Neural progenitor cell (in vitro differentiated cells): ENCODE data around the gene PAEP. TPM values are rescaled to one million over a fixed set of nuclear protein-coding genes. Genes with fewer than 3 reads are reported as not detected.

Source experiments
- DNase-seq: peaks from one replicate; pipeline ENCODE4 v3.0.0-alpha.2; 2016; ENCODE audit warnings: low spot score
- H2AFZ ChIP-seq: fragments of 200-600 bp; sonication (generic); replicated peaks from 2 replicates; pipeline ENCODE4 v1.6.1; 2016; ENCODE audit warnings: antibody characterized with exemption
- H3F3A ChIP-seq: fragments of 200-600 bp; sonication (generic); 2 replicates; pipeline ENCODE4 v1.6.1; 2016; ENCODE audit warnings: antibody characterized with exemption, low read depth
- H3K27ac ChIP-seq: fragments of 200-600 bp; sonication (generic); 2 replicates; pipeline ENCODE4 v1.5.1; 2016; ENCODE audit warnings: mild to moderate bottlenecking
- H3K27me3 ChIP-seq: fragments of 200-600 bp; sonication (generic); 2 replicates; pipeline ENCODE4 v1.6.1; 2016; ENCODE audit warnings: mild to moderate bottlenecking, moderate library complexity
- H3K36me3 ChIP-seq: fragments of 200-600 bp; sonication (generic); 2 replicates; pipeline ENCODE4 v1.5.1; 2016
- H3K4me1 ChIP-seq: fragments of 200-600 bp; sonication (generic); 2 replicates; pipeline ENCODE4 v1.6.1; 2016; ENCODE audit warnings: mixed run types
- H3K4me2 ChIP-seq: fragments of 200-600 bp; sonication (generic); 2 replicates; pipeline ENCODE4 v1.6.1; 2016
- H3K4me3 ChIP-seq: fragments of 200-600 bp; sonication (generic); 2 replicates; pipeline ENCODE4 v1.5.1; 2016
- H3K79me2 ChIP-seq: fragments of 200-600 bp; sonication (generic); 2 replicates; pipeline ENCODE4 v1.6.1; 2016; ENCODE audit warnings: low read depth
- H3K9ac ChIP-seq: fragments of 200-600 bp; sonication (generic); 2 replicates; pipeline ENCODE4 v1.6.1; 2016
- H3K9me3 ChIP-seq: fragments of 200-600 bp; sonication (generic); 2 replicates; pipeline ENCODE4 v1.5.1; 2016; ENCODE audit warnings: low read depth
- H4K20me1 ChIP-seq: fragments of 200-600 bp; sonication (generic); 2 replicates; pipeline ENCODE4 v1.6.1; 2016; ENCODE audit warnings: low read depth
- H3K27ac Mint-ChIP-seq: 3 replicates; pipeline ENCODE4 v1.8.0; 2021; ENCODE audit warnings: mixed read lengths
- H3K27me3 Mint-ChIP-seq: 2 replicates; pipeline ENCODE4 v1.8.0; 2022; ENCODE audit warnings: low read depth, mild to moderate bottlenecking, inconsistent platforms, moderate library complexity, mixed read lengths; ENCODE audit not compliant: insufficient read depth
- H3K36me3 Mint-ChIP-seq: 3 replicates; pipeline ENCODE4 v1.8.0; 2021; ENCODE audit warnings: mixed read lengths
- H3K4me1 Mint-ChIP-seq: 3 replicates; pipeline ENCODE4 v1.8.0; 2021; ENCODE audit warnings: mixed read lengths
- H3K4me3 Mint-ChIP-seq: 3 replicates; pipeline ENCODE4 v1.8.0; 2021; ENCODE audit warnings: mild to moderate bottlenecking, moderate library complexity, mixed read lengths
- H3K9me3 Mint-ChIP-seq: 3 replicates; pipeline ENCODE4 v1.8.0; 2020; ENCODE audit warnings: mixed read lengths
- EZH2 ChIP-seq: fragments of 200-600 bp; sonication (generic); IDR thresholded peaks from 2 replicates; pipeline ENCODE4 v1.6.1; 2017; ENCODE audit warnings: antibody characterized with exemption, mild to moderate bottlenecking, moderate library complexity
- EZH2phosphoT487 ChIP-seq: fragments of 200-600 bp; sonication (generic); IDR thresholded peaks from 2 replicates; pipeline ENCODE4 v1.6.1; 2017; ENCODE audit warnings: antibody characterized with exemption
- total RNA-seq: library from RNA; depleted of rRNA; stranded (reverse); fragments of >200 nt; gene quantifications from 2 replicates; pipeline ENCODE4 v1.2.3, GENCODE V29; 2015; ENCODE audit warnings: low replicate concordance
- TF ChIP-seq, protein P1 (sequence below): fragments of 200-600 bp; sonication (generic); IDR thresholded peaks from 2 replicates; pipeline ENCODE4 v1.5.1; 2017; ENCODE audit warnings: antibody characterized with exemption, mild to moderate bottlenecking

The PAEP gene
- total RNA-seq, 1 donor from 2014 or later = not detected

DNA sequence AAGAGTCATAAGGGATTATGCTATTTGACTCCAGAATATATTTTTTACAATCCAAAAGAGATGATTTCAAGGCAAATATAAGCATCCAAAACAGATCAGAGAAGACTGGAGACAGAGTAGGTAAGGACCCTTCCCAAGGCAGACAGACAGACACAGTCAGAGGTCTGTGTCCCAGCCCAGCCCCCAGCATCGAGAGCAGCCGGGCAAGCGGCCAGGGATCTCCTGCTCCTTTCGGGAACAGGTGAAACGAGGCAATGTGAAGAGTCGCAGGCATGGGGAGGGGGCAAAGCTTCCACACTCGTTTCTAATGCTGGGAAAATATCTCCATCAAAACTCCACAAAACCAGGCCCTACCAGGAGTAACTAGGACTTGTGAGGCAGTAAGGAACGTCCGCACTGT is 5.8 kb downstream of the PAEP start:
- peaks cover 9% of the 10 kb centered on the region for H3K27me3 Mint-ChIP-seq
- H3K4me1 ChIP-seq = no peaks in the 10 kb centered on the region
- H3K79me2 ChIP-seq = no peaks in the 10 kb centered on the region
- no peaks in the 10 kb centered on the region for H3K4me1 Mint-ChIP-seq
- no peak for DNase-seq
- TF ChIP-seq, protein P1, sequence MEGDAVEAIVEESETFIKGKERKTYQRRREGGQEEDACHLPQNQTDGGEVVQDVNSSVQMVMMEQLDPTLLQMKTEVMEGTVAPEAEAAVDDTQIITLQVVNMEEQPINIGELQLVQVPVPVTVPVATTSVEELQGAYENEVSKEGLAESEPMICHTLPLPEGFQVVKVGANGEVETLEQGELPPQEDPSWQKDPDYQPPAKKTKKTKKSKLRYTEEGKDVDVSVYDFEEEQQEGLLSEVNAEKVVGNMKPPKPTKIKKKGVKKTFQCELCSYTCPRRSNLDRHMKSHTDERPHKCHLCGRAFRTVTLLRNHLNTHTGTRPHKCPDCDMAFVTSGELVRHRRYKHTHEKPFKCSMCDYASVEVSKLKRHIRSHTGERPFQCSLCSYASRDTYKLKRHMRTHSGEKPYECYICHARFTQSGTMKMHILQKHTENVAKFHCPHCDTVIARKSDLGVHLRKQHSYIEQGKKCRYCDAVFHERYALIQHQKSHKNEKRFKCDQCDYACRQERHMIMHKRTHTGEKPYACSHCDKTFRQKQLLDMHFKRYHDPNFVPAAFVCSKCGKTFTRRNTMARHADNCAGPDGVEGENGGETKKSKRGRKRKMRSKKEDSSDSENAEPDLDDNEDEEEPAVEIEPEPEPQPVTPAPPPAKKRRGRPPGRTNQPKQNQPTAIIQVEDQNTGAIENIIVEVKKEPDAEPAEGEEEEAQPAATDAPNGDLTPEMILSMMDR = no peak
- no peak for TF ChIP-seq EZH2
- no peak for TF ChIP-seq EZH2phosphoT487
- no peak overlapping the region for H3K9ac ChIP-seq
- no peak overlapping the region for H3K27ac ChIP-seq
- H3K4me2 ChIP-seq = no peak overlapping the region
- H3K36me3 Mint-ChIP-seq = no peaks in the 10 kb centered on the region
- no peaks in the 10 kb centered on the region for H3K36me3 ChIP-seq
- H3K9me3 ChIP-seq = no peaks in the 10 kb centered on the region
- H3K27me3 ChIP-seq = no peaks in the 10 kb centered on the region
- H3K27ac Mint-ChIP-seq = no peak overlapping the region
- no peaks in the 10 kb centered on the region for H3F3A ChIP-seq
- no peak overlapping the region for H3K4me3 Mint-ChIP-seq
- peaks cover 9% of the 10 kb centered on the region for H3K9me3 Mint-ChIP-seq
- H2AFZ ChIP-seq = no peak overlapping the region
- no peak overlapping the region for H3K4me3 ChIP-seq
- no peaks in the 10 kb centered on the region for H4K20me1 ChIP-seq

DNA sequence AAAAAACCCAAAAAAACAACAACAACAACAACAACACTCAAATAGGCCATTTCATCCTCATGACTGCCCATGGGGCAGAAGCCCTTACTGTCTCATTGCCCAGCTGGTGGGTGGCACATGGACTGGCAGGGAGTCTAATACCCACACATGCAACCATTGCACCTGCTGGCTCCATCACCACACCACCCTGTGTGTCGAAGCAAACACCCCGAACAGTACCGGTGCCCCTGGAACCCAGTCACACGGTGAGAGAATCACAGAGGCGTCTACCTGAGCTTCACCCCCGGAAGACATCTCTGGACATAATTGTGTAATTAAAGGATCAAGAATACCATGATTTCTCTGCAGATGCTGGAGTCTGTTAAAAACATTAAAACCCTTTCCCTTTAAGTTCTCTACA is 6.5 kb downstream of the PAEP start:
- Mint-ChIP-seq H3K27me3 (peaks cover 9% of the 10 kb centered on the region), H3K4me1 (no peaks in the 10 kb centered on the region), H3K4me3 (no peak overlapping the region), H3K9me3 (peaks cover 9% of the 10 kb centered on the region), H3K36me3 (no peaks in the 10 kb centered on the region), H3K27ac (no peak overlapping the region)
- H2AFZ ChIP-seq = no peak overlapping the region
- no peaks in the 10 kb centered on the region for H3K36me3 ChIP-seq
- H3K4me2 ChIP-seq = no peak overlapping the region
- no peaks in the 10 kb centered on the region for H3F3A ChIP-seq
- no peaks in the 10 kb centered on the region for H3K27me3 ChIP-seq
- H3K4me3 ChIP-seq = no peak overlapping the region
- H3K9ac ChIP-seq = no peak overlapping the region
- no peaks in the 10 kb centered on the region for H3K79me2 ChIP-seq
- H3K9me3 ChIP-seq = no peaks in the 10 kb centered on the region
- H3K27ac ChIP-seq = no peak overlapping the region
- no peaks in the 10 kb centered on the region for H3K4me1 ChIP-seq
- TF ChIP-seq EZH2 = no peak
- no peak for TF ChIP-seq EZH2phosphoT487
- TF ChIP-seq, protein P1 = no peak
- no peak for DNase-seq
- H4K20me1 ChIP-seq = no peaks in the 10 kb centered on the region

DNA sequence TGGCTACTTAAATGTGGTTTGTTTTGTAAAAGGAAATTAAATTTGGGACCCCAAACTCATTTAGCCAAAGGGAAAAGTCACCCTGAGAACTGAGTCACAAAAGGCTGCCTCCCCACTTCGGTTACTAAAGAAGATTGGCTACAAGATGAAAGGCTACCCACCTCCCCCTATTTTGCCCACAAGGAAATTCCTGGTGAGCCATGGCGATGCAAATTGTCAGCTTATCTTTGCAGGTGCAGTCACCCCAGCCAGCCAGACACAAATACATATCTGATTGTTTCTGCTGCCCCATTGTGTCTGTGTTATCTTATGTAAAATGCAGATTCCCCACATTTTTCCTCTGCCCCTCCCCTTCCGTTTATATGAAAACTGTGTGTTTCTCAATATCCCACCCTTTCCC is 8.9 kb downstream of the PAEP start:
- no peaks in the 10 kb centered on the region for H4K20me1 ChIP-seq
- no peaks in the 10 kb centered on the region for H3K4me1 Mint-ChIP-seq
- no peaks in the 10 kb centered on the region for H3K27me3 ChIP-seq
- no peak overlapping the region for H3K4me3 ChIP-seq
- no peak overlapping the region for H3K9ac ChIP-seq
- H3K4me2 ChIP-seq = no peak overlapping the region
- DNase-seq = no peak
- H3K9me3 Mint-ChIP-seq = peaks cover 9% of the 10 kb centered on the region
- no peaks in the 10 kb centered on the region for H3K9me3 ChIP-seq
- H3K36me3 ChIP-seq = no peaks in the 10 kb centered on the region
- no peak overlapping the region for H3K27ac Mint-ChIP-seq
- no peak overlapping the region for H2AFZ ChIP-seq
- no peak for TF ChIP-seq EZH2phosphoT487
- TF ChIP-seq, protein P1 = no peak
- TF ChIP-seq EZH2 = no peak
- H3K27me3 Mint-ChIP-seq = peaks cover 7% of the 10 kb centered on the region
- no peak overlapping the region for H3K4me3 Mint-ChIP-seq
- H3K4me1 ChIP-seq = no peaks in the 10 kb centered on the region
- no peaks in the 10 kb centered on the region for H3F3A ChIP-seq
- H3K27ac ChIP-seq = no peak overlapping the region
- no peaks in the 10 kb centered on the region for H3K36me3 Mint-ChIP-seq
- H3K79me2 ChIP-seq = no peaks in the 10 kb centered on the region

DNA sequence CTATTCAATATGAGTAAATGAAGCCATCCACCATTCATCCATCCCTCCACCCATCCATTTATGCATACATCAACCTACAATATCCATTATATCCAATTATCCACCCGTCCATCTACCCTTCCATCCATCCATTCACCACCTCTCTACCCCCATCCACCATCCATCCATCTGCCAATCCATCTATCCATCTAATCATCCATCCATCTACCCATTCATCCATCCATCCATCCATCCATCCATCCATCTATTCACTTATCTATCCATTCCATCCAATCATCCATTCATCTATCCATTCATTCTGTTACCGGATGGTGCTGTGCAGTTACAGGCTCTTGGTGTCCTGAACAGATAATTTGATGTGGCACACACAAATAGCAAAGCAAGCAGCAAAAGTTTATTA is 10.7 kb downstream of the PAEP start:
- no peaks in the 10 kb centered on the region for H3K4me1 ChIP-seq
- TF ChIP-seq EZH2 (no peak), EZH2phosphoT487 (no peak)
- TF ChIP-seq, protein P1 = no peak
- H3K27ac Mint-ChIP-seq = no peak overlapping the region

More for the DNA sequence above, 10.7 kb downstream of the PAEP start:
- Histone ChIP-seq H3K79me2 (no peaks in the 10 kb centered on the region), H3K4me3 (no peak overlapping the region), H3K27me3 (no peaks in the 10 kb centered on the region), H3K36me3 (no peaks in the 10 kb centered on the region), H3K4me2 (no peak overlapping the region), H3K9me3 (no peaks in the 10 kb centered on the region), H3F3A (no peaks in the 10 kb centered on the region), H2AFZ (no peak overlapping the region), H3K9ac (no peak overlapping the region), H3K27ac (no peak overlapping the region), H4K20me1 (no peaks in the 10 kb centered on the region)
- DNase-seq = no peak
- Mint-ChIP-seq H3K4me3 (no peak overlapping the region), H3K27me3 (peaks cover 4% of the 10 kb centered on the region), H3K9me3 (peaks cover 9% of the 10 kb centered on the region), H3K36me3 (no peaks in the 10 kb centered on the region), H3K4me1 (no peaks in the 10 kb centered on the region)
